Measurements from ENCODE around the gene RFESD.

The RFESD gene

GRCh38 chr5:95669985-95670384, 23.4 kb downstream of the RFESD start:
- DNase-seq (ENCODE audit: low spot score) (no peak), ATAC-seq (ENCODE audit: low read depth) (no peak)
- Histone ChIP-seq H3K4me3 (ENCODE audit: severe bottlenecking) (no peak overlapping the region), H3K36me3 (ENCODE audit: low read depth) (no peaks in the 10 kb centered on the region), H3K27me3 (ENCODE audit: insufficient read depth, poor library complexity, severe bottlenecking) (no peaks in the 10 kb centered on the region), H3K9me3 (ENCODE audit: severe bottlenecking) (no peaks in the 10 kb centered on the region), H3K4me1 (ENCODE audit: insufficient read depth, poor library complexity, severe bottlenecking) (peaks cover 8% of the 10 kb centered on the region), H3K27ac (ENCODE audit: poor library complexity, severe bottlenecking) (no peak overlapping the region)
- TF ChIP-seq CTCF (IDR thresholded peaks at IDR 0.05; ENCODE audit: poor library complexity, severe bottlenecking): no peak

- H3K27ac ChIP-seq (ENCODE audit: poor library complexity, severe bottlenecking): no peak overlapping the region
- H3K27me3 ChIP-seq (ENCODE audit: insufficient read depth, poor library complexity, severe bottlenecking): no peaks in the 10 kb centered on the region
- no peaks in the 10 kb centered on the region for H3K9me3 ChIP-seq (ENCODE audit: severe bottlenecking)
- ATAC-seq (ENCODE audit: low read depth) (no peak), DNase-seq (ENCODE audit: low spot score) (no peak)
- H3K36me3 ChIP-seq (ENCODE audit: low read depth): no peaks in the 10 kb centered on the region
- TF ChIP-seq CTCF (IDR thresholded peaks at IDR 0.05; ENCODE audit: poor library complexity, severe bottlenecking): no peak
- peaks cover 8% of the 10 kb centered on the region for H3K4me1 ChIP-seq (ENCODE audit: insufficient read depth, poor library complexity, severe bottlenecking)
- H3K4me3 ChIP-seq (ENCODE audit: severe bottlenecking): no peak overlapping the region
Measured at GRCh38 chr5:95670568-95670967, 24.0 kb downstream of the RFESD start.

- DNase-seq (ENCODE audit: low spot score): no peak
- TF ChIP-seq CTCF (IDR thresholded peaks at IDR 0.05; ENCODE audit: poor library complexity, severe bottlenecking): no peak
Measured at GRCh38 chr5:95671826-95672225, 25.2 kb downstream of the RFESD start.

GRCh38 chr5:95672641-95673040, 26.1 kb downstream of the RFESD start:
- peaks cover 8% of the 10 kb centered on the region for H3K4me1 ChIP-seq (ENCODE audit: insufficient read depth, poor library complexity, severe bottlenecking)
- ATAC-seq (ENCODE audit: low read depth) (no peak), DNase-seq (ENCODE audit: low spot score) (no peak)
- H3K27me3 ChIP-seq (ENCODE audit: insufficient read depth, poor library complexity, severe bottlenecking): no peaks in the 10 kb centered on the region
- H3K9me3 ChIP-seq (ENCODE audit: severe bottlenecking): no peaks in the 10 kb centered on the region
- no peak overlapping the region for H3K27ac ChIP-seq (ENCODE audit: poor library complexity, severe bottlenecking)
- no peak overlapping the region for H3K4me3 ChIP-seq (ENCODE audit: severe bottlenecking)
- TF ChIP-seq CTCF (IDR thresholded peaks at IDR 0.05; ENCODE audit: poor library complexity, severe bottlenecking): no peak
- H3K36me3 ChIP-seq (ENCODE audit: low read depth): no peaks in the 10 kb centered on the region

More at GRCh38 chr5:95671826-95672225, 25.2 kb downstream of the RFESD start:
- Histone ChIP-seq H3K27ac (ENCODE audit: poor library complexity, severe bottlenecking) (no peak overlapping the region), H3K36me3 (ENCODE audit: low read depth) (no peaks in the 10 kb centered on the region), H3K4me1 (ENCODE audit: insufficient read depth, poor library complexity, severe bottlenecking) (peaks cover 8% of the 10 kb centered on the region), H3K9me3 (ENCODE audit: severe bottlenecking) (no peaks in the 10 kb centered on the region), H3K4me3 (ENCODE audit: severe bottlenecking) (no peak overlapping the region), H3K27me3 (ENCODE audit: insufficient read depth, poor library complexity, severe bottlenecking) (no peaks in the 10 kb centered on the region)
- no peak for ATAC-seq (ENCODE audit: low read depth)

GRCh38 chr5:95673081-95673480, 26.5 kb downstream of the RFESD start:
- no peak overlapping the region for H3K4me3 ChIP-seq (ENCODE audit: severe bottlenecking)
- H3K27ac ChIP-seq (ENCODE audit: poor library complexity, severe bottlenecking): no peak overlapping the region
- H3K4me1 ChIP-seq (ENCODE audit: insufficient read depth, poor library complexity, severe bottlenecking): peaks cover 6% of the 10 kb centered on the region
- no peaks in the 10 kb centered on the region for H3K9me3 ChIP-seq (ENCODE audit: severe bottlenecking)
- no peaks in the 10 kb centered on the region for H3K36me3 ChIP-seq (ENCODE audit: low read depth)
- no peaks in the 10 kb centered on the region for H3K27me3 ChIP-seq (ENCODE audit: insufficient read depth, poor library complexity, severe bottlenecking)
- no peak for DNase-seq (ENCODE audit: low spot score)
- ATAC-seq (ENCODE audit: low read depth): no peak
- TF ChIP-seq CTCF (IDR thresholded peaks at IDR 0.05; ENCODE audit: poor library complexity, severe bottlenecking): no peak

All from RWPE2 (cell line).